Measurements from ENCODE around the gene LRRN4.

- TF ChIP-seq CTCF (IDR thresholded peaks at IDR 0.05) = no peak
- TF ChIP-seq POLR2A (IDR thresholded peaks at IDR 0.05) = no peak
Observed at GRCh38 chr20:6017880-6018279, 36.0 kb downstream of the LRRN4 start.

Measured in testis (tissue), 2 donors.